Breast epithelium (tissue), 4 donors: ENCODE measurements around the gene GGTA1. TPM values are rescaled to one million over a fixed set of nuclear protein-coding genes. Genes with fewer than 3 reads are reported as not detected.

Experiments used
- DNase-seq, 2 donors: peaks; one replicate each; pipeline ENCODE4 v3.0.0-alpha.2; 2019; ENCODE audit warnings: low spot score in 2 of 2
- H3K27ac ChIP-seq, 2 donors: fragments of 200-600 bp; sonication (generic) in 1 of 2; one replicate each; pipeline ENCODE4 v1.5.1; 2016 to 2019; ENCODE audit warnings: mild to moderate bottlenecking in 1 of 2
- H3K27me3 ChIP-seq, 2 donors: fragments of 200-600 bp; sonication (generic) in 1 of 2; one replicate each; pipeline versions ENCODE4 v1.5.1 to v1.6.0; 2017 to 2019; ENCODE audit warnings: control low read depth in 1 of 2, mild to moderate bottlenecking in 1 of 2
- H3K36me3 ChIP-seq: fragments of 200-600 bp; one replicate; pipeline ENCODE4 v1.5.1; 2019
- H3K4me1 ChIP-seq, 2 donors: fragments of 200-600 bp; sonication (generic); one replicate each; pipeline ENCODE4 v1.5.1; 2016 to 2019; ENCODE audit warnings: control low read depth in 1 of 2
- H3K4me3 ChIP-seq, 3 donors: fragments of 200-600 bp; sonication (generic); 1 replicate in 2 of 3; 2 replicates in 1 of 3; pipeline ENCODE4 v1.5.1; 2016 to 2019; ENCODE audit warnings: mild to moderate bottlenecking in 3 of 3, moderate library complexity in 2 of 3
- H3K9me3 ChIP-seq, 2 donors: fragments of 200-600 bp; sonication (generic) in 1 of 2; one replicate each; pipeline ENCODE4 v1.5.1; 2016 to 2019; ENCODE audit warnings: control low read depth in 1 of 2
- POLR2A ChIP-seq: fragments of 450-650 bp; IDR thresholded peaks from one replicate; pipeline ENCODE4 v1.6.1; 2016; ENCODE audit warnings: antibody characterized with exemption, mild to moderate bottlenecking, moderate library complexity
- POLR2AphosphoS5 ChIP-seq, 3 donors: sonication (generic); formaldehyde crosslinking; IDR thresholded peaks; one replicate each; pipeline ENCODE4 v1.6.1; 2017; ENCODE audit warnings: antibody characterized with exemption in 3 of 3
- intact Hi-C: fragments of 100-400 bp; cut with DNase I; formaldehyde crosslinking; loops from one replicate; pipeline ENCODE4 v1.15.1; 2023; ENCODE audit warnings: low total_unique reads
- total RNA-seq, 3 donors: library from RNA; depleted of rRNA; stranded (reverse); fragments of >200 nt; gene quantifications; one replicate each; pipeline ENCODE4 v1.1.0, GENCODE V29; 2016
- TF ChIP-seq, protein P1 (sequence below), 3 donors: fragments of 450-650 bp; IDR thresholded peaks; one replicate each; pipeline ENCODE4 v1.5.1; 2016 to 2017; ENCODE audit warnings: antibody characterized with exemption in 3 of 3, mild to moderate bottlenecking in 3 of 3, moderate library complexity in 3 of 3

GGTA1 gene
- total RNA-seq, 3 donors from 2014 or later = 6.2 to 29.6 (median 11.4) TPM

- Histone ChIP-seq H3K27ac (no peak overlapping the region), H3K4me1 (no peaks in the 10 kb centered on the region), H3K4me3 (no peak overlapping the region), H3K27me3 (no peaks in the 10 kb centered on the region), H3K9me3 (no peaks in the 10 kb centered on the region), H3K36me3 (no peaks in the 10 kb centered on the region)
- intact Hi-C loops = no loop called here
- no peak for DNase-seq
- TF ChIP-seq POLR2AphosphoS5 (IDR thresholded peaks at IDR 0.05) (no peak), POLR2A (no peak)
- TF ChIP-seq, protein P1, sequence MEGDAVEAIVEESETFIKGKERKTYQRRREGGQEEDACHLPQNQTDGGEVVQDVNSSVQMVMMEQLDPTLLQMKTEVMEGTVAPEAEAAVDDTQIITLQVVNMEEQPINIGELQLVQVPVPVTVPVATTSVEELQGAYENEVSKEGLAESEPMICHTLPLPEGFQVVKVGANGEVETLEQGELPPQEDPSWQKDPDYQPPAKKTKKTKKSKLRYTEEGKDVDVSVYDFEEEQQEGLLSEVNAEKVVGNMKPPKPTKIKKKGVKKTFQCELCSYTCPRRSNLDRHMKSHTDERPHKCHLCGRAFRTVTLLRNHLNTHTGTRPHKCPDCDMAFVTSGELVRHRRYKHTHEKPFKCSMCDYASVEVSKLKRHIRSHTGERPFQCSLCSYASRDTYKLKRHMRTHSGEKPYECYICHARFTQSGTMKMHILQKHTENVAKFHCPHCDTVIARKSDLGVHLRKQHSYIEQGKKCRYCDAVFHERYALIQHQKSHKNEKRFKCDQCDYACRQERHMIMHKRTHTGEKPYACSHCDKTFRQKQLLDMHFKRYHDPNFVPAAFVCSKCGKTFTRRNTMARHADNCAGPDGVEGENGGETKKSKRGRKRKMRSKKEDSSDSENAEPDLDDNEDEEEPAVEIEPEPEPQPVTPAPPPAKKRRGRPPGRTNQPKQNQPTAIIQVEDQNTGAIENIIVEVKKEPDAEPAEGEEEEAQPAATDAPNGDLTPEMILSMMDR (IDR thresholded peaks at IDR 0.05) = no peak
Measured at GRCh38 chr9:121494192-121494591, 5.5 kb downstream of the GGTA1 start.

DNA sequence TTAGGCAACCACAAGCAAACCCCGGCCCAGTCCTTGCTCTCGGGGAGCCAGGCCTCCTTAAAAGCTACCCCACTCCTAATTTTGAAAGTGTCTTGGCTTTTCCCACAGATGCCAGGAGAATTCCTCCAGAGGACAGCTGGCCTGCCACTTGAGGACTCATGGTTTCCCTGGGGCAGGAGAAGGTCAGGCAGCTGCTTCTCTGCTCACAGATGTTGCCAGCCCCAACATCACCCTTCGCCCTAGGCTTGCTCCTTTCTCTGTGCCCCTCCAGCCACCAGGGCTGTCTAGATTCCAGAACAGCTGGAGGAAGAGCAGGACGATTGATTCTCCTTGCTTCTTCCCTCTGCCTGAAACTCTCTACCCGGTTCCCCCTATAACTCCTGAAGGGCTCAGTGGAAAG is 8.5 kb downstream of the GGTA1 start:
- H3K27ac ChIP-seq = no peak overlapping the region
- H3K27me3 ChIP-seq = no peaks in the 10 kb centered on the region
- H3K4me1 ChIP-seq = no peaks in the 10 kb centered on the region

DNA sequence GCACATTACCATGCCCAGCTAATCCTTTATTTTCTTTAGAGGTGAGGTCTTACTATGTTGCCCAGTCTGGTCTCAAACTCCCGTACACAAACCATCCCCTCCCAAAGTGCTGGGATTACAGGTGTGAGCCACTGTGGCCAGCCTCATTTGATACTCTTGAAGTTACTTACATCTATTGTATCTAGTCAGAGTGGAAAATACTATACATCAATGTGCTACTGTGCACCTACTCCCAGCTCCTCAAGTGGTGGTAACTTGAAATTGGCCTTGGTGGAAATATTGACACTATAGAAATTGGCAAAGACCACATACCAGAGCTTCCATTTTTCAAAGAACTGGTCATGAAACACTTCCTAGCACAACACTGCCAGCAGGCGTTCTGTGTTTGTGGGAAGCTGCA is 10.3 kb downstream of the GGTA1 start:
- no peak for DNase-seq
- no peak overlapping the region for H3K27ac ChIP-seq
- H3K9me3 ChIP-seq = no peaks in the 10 kb centered on the region
- intact Hi-C loops = no loop called here
- no peaks in the 10 kb centered on the region for H3K36me3 ChIP-seq
- TF ChIP-seq POLR2AphosphoS5 (IDR thresholded peaks at IDR 0.05) = no peak
- TF ChIP-seq, protein P1 (IDR thresholded peaks at IDR 0.05) = no peak
- no peak for TF ChIP-seq POLR2A
- H3K4me1 ChIP-seq = no peaks in the 10 kb centered on the region
- H3K27me3 ChIP-seq = no peaks in the 10 kb centered on the region
- H3K4me3 ChIP-seq = no peak overlapping the region

More for the DNA sequence above, 8.5 kb downstream of the GGTA1 start:
- Histone ChIP-seq H3K4me3 (no peak overlapping the region), H3K9me3 (no peaks in the 10 kb centered on the region), H3K36me3 (no peaks in the 10 kb centered on the region)
- TF ChIP-seq POLR2AphosphoS5 (IDR thresholded peaks at IDR 0.05) (no peak), POLR2A (no peak)
- TF ChIP-seq, protein P1 (IDR thresholded peaks at IDR 0.05) = no peak
- no peak for DNase-seq
- intact Hi-C loops = no loop called here

- Histone ChIP-seq H3K4me3 (no peak overlapping the region), H3K27me3 (no peaks in the 10 kb centered on the region), H3K36me3 (no peaks in the 10 kb centered on the region), H3K4me1 (no peaks in the 10 kb centered on the region), H3K9me3 (no peaks in the 10 kb centered on the region), H3K27ac (peak overlapping the region in 1 of 2 donors; percentile 59)
- intact Hi-C loops = no loop called here
- no peak for DNase-seq
- TF ChIP-seq, protein P1 (IDR thresholded peaks at IDR 0.05) = no peak
- TF ChIP-seq POLR2A (no peak), POLR2AphosphoS5 (IDR thresholded peaks at IDR 0.05) (no peak)
Measured at GRCh38 chr9:121486043-121486442, 13.6 kb downstream of the GGTA1 start.

- H3K27ac ChIP-seq = peak overlapping the region in 1 of 2 donors; percentile 59
- intact Hi-C loops = no loop called here
- no peak overlapping the region for H3K4me3 ChIP-seq
- TF ChIP-seq, protein P1 (IDR thresholded peaks at IDR 0.05) = no peak
- TF ChIP-seq POLR2AphosphoS5 (IDR thresholded peaks at IDR 0.05) (no peak), POLR2A (no peak)
- H3K4me1 ChIP-seq = no peaks in the 10 kb centered on the region
- no peaks in the 10 kb centered on the region for H3K27me3 ChIP-seq
- DNase-seq = no peak
- no peaks in the 10 kb centered on the region for H3K36me3 ChIP-seq
- H3K9me3 ChIP-seq = no peaks in the 10 kb centered on the region
Measured at GRCh38 chr9:121485623-121486022, 14.0 kb downstream of the GGTA1 start.
